Esophagus mucosa (tissue), 1 donor: Measurements from ENCODE around the gene EIF4G3. TPM values are rescaled to one million over a fixed set of nuclear protein-coding genes. Genes with fewer than 3 reads are reported as not detected.
"Not testable (repeated sequence)": the region's sequence is repeated elsewhere in the genome, so short reads cannot be mapped to it uniquely, and the experiment has no call there.

Source experiments
- ATAC-seq: fragments of 200-7000 bp; cut with Tn5 transposase; one replicate; pipeline ENCODE4 v1.9.1; 2020
- total RNA-seq: library from RNA; stranded (reverse); gene quantifications from one replicate; pipeline ENCODE4 v1.2.4, GENCODE V29; 2023
- donor health status: DM: yes; HTN: yes; CAD: no.

EIF4G3 gene
- total RNA-seq, 1 donor from 2014 or later: 35.7 TPM

- ATAC-seq: not testable (repeated sequence)
Observed at GRCh38 chr1:21024136-21024896, 152.4 kb downstream of the EIF4G3 start.

DNA sequence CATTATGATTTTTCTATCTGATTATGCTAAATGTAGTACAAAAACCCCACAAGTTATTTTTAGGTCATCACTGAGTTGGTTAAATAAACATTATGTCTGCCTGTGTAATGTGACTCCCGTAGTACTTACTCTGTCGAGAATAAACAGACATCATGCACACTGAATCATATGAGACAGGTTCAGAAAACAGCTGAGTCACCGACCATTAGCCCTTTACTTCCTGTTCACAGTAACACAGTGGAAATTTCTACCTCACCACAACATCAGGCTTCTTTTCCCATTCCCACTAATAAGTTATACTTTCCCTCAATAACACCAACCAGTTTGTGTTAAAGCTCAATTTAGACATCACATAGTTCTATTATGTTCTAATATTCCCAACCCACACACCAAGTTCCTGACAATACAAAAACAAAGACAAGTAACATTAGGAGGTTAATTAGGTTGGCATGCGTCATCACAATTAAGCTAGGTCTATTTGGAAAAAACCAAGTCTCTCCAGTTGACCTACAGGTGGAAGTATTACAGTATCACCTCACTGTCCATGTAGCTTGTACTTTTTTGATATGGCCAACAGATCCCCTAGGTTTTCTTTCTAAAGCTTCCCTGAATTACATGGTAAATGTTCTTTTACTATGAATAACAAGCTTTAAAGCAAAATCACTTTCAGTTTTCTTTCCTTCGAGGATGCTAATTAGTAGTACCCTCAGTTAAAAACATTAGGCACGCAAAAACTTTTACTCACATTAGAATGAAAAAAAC is 154.2 kb downstream of the EIF4G3 start:
- ATAC-seq: peak; percentile 99

DNA sequence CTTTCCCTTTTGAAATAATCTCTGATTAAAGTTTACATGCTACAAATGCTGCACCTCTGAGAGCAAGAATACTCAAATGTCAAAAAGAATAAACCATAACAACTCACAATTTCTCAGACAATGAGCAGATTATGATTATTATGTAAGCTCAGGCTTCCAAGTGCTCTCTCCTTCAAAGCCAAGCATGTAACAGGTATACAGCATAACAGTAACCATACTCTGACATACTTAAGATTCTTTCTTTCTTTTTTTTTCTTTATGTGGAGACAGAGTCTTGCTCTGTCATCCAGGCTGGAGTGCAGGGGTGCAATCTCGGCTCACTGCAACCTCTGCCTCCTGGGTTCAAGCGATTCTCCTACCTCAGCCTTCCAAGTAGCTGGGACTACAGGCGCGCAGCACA is 155.4 kb downstream of the EIF4G3 start:
- ATAC-seq: no peak

GRCh38 chr1:21020151-21020550 is 156.5 kb downstream of the EIF4G3 start:
- ATAC-seq: no peak

GRCh38 chr1:21018673-21019072 is 158.0 kb downstream of the EIF4G3 start:
- ATAC-seq: no peak

DNA sequence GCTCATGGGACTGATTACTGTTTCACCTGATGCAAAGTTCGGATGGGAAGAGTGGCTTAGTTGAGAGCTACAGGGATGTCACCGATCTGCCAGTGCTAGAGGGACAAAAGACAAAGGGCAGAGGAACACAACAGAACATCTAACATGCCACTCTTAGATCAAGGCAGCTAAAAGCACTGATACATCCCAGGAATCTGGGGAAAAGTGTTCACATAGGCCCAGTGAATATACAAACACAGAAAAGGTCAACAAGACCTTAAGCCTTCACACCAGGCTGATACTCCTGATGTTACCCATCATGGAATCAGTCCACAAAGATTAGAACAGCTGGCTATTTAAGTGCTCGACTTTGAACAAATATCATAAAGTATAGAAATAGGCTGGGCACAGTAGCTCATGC is 163.2 kb downstream of the EIF4G3 start:
- no peak for ATAC-seq

DNA sequence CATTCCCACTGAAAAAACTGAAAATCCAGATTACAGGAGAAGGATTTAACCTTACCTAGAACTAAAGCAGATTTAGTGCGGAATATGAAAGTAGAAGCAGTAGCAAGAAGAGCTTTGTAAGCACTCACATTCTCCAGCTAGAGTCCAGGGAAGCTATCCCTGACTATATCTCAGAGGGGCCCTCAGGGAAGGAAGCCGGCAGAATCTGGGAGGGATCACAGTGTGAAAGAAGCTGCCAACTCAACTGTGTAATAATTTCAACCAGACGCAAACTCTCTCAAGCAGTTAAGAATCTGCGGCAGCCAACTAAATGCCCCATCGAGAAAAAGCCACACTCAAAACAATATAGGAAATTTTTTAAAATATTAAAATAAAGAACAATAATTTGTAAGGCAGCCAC is 163.8 kb downstream of the EIF4G3 start:
- ATAC-seq: no peak

GRCh38 chr1:21007876-21008275 is 168.8 kb downstream of the EIF4G3 start:
- ATAC-seq: no peak

GRCh38 chr1:21005466-21006239 is 171.0 kb downstream of the EIF4G3 start:
- no peak for ATAC-seq

DNA sequence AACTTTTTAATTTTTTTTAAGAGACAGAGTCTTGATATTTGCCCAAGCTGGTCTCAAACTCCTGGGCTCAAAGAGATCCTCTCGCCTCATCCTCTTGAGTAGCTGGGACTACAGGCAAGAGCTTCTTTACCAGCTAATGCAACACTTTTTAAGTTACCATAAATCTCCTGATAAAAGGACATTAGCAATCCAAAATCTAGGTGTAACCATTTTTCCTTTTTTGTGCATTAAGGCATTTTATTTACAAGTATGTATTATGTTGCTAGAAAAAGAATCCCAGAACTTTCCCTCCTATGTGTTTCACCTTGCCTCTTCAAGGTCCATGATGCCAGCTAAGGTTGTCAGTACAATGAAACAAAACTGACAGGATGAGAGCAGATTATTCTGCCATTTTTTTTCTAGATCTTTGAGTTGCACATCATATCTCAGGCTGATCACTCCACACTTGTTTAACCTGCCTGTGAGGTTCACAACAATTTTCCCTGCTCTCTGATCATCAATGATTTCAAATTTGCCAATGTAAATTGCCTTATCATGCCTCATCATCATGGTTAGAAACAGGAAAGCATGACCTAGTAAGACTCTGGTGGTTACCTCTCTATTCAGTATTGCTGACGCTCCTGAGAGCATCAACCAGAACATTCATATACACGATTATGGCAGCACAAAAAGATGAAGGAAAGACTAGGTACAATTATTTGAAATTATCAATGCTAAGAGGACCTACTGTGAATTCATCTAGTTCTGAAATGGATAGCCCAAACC is 173.2 kb downstream of the EIF4G3 start:
- ATAC-seq: no peak

GRCh38 chr1:21001042-21001441 is 175.7 kb downstream of the EIF4G3 start:
- ATAC-seq: no peak

DNA sequence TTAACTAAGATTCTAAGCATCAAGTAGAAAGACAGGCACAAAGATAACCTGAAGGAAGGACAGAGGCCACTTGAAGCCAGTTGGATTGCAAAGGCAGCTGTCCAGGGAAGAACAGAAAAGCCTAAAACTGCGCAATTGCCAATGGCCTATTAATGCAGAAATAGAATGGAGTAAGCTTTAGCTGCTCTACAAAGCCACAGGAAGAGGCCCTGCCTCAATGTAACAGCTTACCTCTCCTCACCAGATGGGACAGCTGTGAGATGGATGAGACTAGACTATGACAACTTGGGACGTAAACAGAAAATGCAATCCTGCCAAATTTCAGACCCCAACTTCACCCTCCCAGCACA is 176.5 kb downstream of the EIF4G3 start:
- ATAC-seq: no peak

DNA sequence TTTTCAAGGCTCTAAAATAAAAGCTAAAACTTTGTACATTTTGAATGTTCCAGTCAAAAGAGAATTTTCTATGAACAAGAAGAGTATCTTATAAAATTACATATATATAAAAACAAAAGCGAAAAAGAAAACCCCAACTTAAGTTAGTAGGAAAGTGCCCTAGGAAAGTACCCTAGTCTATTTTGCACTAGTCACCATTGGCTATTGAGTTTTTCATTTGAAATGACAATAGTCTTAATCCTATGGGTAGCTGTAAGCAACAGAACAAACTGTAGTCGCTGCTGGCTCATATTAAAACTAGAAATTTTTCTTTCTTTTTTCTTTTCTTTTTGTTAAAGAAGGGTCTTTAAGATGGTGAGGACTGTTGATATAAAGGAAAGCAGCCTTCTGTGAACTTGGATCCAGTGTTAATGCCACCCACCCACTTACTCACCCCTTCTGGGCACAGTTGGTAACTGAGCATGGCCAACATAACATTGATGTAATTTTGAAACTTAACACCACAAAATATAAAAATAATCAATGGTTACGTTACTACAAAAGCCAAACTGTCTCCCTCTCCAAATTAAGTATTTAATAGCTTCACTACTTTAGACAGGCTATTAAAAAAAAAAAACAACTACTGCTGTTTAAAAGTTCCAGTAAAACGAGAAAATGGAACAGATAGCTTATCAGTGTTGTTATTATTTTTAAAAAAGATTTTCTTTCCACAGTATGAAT is 177.0 kb downstream of the EIF4G3 start:
- no peak for ATAC-seq

GRCh38 chr1:20998826-20999225 is 177.9 kb downstream of the EIF4G3 start:
- ATAC-seq: no peak

- no peak for ATAC-seq
Observed at GRCh38 chr1:20997602-20998224, 179.0 kb downstream of the EIF4G3 start.

DNA sequence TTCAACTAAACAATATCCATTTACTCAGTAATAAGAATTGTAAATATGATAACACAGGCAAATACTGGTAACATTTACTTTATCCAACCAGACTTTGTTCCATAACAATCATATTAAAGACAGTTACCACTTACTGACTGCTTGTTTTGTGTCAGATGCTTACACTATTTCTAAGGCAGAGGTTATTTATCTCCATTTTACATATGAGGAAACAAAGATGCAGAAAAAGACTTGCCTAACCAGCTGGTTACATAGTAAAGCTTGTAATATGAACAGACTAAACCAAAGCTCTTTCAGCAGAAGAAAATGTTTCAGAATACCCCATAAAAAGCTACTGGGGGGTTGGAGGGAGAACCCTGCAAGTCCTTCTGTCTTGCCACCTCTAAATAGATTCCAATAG is 180.1 kb downstream of the EIF4G3 start:
- no peak for ATAC-seq

DNA sequence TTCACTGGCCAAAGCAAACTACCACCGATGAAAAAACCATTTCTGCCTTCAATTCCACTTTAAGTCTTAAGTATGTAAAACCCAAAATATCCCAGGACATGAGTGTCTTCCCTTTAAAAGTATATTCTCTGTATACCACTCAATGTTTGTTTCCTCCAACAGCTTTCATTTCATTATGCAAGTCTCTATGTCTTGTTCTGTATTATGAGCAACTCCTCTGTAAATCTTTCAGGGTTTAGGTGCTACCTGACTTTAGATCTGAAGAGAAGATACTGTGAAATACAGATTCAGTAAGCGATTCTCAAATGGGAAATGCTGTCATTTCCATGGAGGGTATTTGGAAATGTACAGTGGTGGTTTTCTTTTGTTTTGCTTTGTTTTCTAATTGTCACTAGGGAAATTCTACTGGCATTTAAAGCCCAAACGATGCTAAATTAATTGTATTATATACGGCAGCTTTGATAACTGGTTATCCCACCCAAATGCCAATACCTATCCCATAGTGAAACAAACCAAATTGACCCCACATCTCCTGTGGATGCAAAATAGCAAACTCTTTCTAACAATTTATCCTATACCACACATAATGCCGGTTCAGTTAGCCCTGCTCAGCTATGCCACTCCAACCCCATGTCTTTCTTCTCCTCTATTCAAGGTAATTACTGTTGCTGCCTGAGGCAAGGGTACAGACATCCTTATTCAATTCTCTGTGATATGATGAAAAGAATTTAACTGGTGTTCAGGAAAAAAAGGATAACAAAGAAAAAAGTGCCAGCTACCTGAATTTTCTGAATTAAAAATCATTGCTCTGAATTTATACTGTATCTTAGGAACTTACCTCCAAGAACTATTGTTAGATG is 182.8 kb downstream of the EIF4G3 start:
- no peak for ATAC-seq

DNA sequence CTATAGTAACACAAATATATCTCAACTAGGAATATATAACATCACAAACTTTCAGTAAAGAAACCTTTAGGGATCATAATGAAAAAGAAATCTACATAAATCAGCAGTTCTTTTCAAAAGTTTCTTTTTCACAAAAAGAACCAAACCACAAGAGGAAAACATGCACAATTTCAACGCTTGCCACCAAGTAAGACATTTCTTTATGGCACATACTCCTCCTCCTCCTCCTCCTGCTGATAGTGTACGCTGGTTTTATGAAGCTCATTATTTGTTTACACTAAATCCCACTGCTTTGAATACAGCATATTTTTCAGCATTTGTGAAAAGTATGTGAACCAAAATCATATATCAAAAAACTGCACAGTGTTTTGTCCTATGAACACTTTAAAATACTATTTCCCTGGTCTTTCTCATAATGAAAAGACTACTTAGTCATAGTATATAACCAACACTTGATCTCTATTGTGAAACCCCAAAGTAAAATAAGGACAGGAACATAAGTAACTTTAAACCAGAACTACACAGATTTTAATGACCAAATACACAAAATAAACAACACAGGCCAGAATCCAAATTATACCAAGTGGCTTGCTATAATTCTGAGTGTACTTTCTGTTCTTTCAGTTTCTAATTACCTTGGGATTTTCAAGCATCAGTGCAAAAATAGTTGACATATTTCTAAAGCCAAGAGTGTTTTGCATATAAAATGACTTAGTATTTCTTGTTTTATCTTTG is 184.2 kb downstream of the EIF4G3 start:
- no peak for ATAC-seq

- ATAC-seq: no peak
Observed at GRCh38 chr1:20988943-20989342, 187.8 kb downstream of the EIF4G3 start.
